CMK (cell line): Measurements from ENCODE around the gene TSPAN16.
A peak's percentile ranks its signal among the peaks of the same experiment; 100 is the strongest.
"Not testable (repeated sequence)": the region's sequence is repeated elsewhere in the genome, so short reads cannot be mapped to it uniquely, and the experiment has no call there.

Experiments used
- DNase-seq: peaks from one replicate; pipeline ENCODE4 v3.0.0-alpha.2; 2010; ENCODE audit warnings: low read depth

TSPAN16 gene

GRCh38 chr19:11320278-11320995 is 24.5 kb downstream of the TSPAN16 start:
- not testable (repeated sequence) for DNase-seq

DNA sequence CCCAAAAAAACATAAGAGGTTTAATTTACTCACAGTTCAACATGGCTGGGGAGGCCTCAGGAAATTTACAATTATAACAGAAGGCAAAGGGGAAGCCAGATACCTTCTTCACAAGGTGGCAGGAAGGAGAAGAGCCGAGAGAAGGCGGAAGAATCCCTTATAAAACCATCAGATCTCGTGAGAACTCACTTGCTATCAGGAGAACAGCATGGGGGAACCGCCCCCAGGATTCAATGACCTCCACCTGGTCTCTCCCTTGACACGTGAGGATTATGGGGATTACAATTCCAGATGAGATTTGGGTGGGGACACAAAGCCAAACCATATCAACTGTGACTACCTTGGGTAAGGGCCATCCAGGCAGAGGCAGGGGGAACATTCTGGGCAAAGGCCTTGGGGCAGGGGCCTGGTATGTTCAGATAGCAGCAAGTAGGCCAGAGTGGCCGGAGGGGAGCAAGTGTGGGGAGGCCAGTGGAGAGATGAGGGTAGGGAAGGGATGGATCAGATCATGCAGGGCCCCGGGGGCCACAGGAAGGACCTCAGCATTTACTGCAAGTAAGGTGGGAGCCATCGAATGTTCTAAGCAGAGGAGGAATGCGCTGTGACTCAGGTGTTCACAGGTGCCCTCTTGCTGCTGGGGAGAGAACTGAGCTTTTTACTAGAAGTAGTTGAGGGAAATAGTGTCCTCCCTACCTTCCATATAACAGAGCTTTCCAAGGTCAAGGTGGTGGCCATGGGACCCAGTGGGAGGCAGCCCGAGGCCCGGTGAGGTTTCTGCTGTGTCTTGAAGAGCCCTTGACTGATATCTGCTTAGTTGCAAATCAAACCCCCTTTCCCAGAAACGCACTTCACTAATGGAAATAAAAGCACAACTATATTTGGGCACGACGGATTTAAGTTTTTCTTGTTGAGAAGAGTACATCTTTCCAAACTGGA is 25.5 kb downstream of the TSPAN16 start:
- DNase-seq, result no peak

DNA sequence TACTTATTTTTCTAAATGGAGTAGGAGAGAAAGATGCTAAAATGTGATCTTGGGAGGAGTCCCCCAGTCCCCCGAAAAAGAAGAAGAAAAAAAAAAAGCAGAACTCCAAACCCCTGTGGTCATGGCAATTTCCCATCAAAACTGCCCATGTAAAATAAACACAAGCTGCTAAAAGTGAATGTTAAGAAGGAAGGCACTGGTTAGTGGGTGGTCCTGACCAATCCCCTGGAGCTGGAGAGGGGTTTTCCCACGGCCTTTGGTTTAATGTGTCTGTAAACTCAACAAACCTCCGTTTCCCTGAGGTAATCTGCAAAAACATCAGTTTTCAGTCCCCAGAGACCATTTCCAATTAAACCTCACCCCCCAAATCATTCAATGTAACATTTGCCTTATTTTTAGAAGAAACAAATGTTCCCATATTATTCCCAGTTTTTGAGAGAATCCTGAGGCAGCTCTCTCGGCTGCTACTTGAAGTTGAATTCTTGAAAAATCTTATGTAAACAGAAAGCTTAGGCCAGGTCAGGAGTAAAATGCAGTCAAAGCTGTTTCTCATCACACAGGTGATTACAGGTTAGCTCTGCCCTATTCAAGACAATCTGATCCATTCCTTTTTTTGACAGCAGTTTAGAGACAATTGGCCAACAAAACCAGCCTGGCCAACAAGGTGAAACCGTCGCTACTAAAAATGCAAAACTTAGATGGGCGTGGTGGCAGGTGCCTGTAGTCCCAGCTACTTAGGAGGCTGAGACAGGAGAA is 26.5 kb downstream of the TSPAN16 start:
- no peak for DNase-seq

DNA sequence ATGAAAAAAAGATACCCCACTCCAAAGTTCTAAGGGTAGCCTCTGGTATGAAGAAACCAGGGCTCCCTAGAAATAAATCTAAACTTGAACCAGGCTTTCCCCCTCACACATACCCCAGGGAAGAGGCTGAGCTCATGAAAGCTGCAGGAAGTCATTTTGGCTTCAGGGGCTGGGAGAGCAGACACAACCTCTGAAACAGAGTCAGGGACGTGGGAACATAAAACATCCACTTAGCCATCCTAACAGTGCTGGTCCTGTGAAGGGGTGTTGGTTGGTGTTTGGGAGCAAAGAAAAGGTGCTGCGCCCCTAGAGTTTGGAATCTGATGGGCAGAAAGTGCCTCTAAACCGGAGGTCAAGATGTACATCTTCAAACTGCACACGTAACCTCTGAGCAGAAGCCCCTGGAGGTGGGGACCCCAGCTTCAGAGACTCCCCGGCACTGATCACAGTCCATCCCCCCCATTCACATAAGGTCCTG is 27.7 kb downstream of the TSPAN16 start:
- DNase-seq, result no peak

GRCh38 chr19:11324079-11324661 is 28.2 kb downstream of the TSPAN16 start:
- DNase-seq, result no peak

DNA sequence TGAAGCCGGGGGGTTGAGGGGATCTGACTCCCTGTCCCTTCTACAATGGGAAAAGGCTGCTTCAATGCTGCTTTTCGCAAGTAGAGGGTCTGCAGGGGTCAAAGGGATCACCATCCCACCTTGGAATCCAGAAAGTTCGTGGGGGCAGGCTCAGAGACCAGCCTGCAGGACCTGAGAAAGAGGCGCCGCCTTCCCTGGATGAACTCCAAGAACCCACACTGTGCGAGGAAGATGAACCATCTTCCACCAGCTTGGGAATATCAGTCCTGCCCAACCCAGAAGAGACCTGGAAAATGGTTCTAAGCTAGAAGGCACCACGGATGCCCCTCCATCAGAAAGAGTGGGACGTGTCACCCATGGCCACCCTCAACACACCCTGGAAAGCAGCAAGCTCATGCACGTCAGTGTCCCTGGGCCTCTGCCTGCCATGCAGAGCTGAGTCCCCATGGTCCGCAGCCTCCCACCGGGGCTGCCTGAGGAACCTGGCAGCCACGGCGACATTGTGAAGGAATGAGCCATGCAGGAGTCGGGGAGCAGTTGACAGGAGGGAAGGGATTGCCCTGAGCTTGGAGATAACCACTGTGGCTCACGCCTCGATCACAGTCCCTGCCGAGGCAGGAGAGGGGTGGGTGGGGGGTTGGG is 28.9 kb downstream of the TSPAN16 start:
- no peak for DNase-seq

- no peak for DNase-seq
Measured at GRCh38 chr19:11325544-11325943, 29.6 kb downstream of the TSPAN16 start.

DNA sequence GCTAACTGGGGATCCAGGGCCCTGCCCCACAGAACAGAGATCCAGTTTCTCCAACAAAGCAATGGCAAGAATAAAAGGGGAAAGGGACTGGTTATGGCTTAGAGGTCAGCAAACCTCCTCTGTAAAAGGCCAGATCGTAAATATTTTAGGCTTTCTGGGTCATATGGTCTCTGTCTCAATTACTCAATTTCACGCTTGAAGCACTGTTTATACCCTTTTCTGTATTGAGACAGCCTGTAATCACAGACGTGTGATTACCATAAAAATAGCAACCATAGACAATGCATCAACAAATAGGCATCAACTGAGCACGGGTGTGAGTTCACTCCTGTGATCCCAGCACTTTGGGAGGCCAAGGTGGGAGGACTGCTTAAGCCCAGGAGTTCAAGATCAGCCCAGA is 34.2 kb downstream of the TSPAN16 start:
- no peak for DNase-seq

DNA sequence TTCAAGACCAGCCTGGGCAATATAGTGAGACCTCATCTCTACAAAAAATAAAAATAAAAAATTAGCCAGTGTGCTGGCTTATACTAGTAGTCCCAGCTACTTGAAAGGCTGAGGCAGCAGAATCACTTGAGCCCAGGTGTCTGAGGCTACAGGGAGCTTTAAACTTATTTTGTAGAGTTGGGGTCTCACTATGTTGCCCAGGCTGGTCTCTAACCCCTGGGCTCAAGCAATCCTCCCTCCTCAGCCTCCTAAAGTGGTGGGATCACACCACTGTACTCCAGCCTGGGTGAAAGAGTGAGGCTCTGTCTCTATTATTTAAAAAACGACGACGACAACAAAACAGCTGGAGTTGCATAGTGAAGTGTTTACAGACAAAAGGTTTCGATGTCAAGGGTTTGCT is 35.5 kb downstream of the TSPAN16 start:
- DNase-seq, result no peak

DNA sequence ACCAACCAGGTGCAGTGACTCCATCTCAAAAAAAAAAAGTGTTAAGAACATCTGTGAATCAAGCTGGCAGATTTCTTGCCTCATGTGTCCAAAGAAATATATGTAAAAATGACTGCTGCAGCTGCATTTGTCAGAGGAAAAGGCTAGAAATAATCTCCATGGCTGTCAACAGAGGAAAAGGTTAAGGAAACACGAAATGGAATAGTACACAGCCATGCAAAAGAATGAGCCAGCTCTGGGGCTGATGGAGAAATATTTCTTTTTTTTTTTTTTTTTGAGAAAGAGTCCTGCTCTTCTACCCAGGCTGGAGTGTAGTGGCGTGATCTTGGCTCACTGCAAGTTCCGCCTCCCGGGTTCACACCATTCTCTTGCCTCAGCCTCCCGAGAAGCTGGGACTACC is 36.9 kb downstream of the TSPAN16 start:
- DNase-seq, result no peak

DNA sequence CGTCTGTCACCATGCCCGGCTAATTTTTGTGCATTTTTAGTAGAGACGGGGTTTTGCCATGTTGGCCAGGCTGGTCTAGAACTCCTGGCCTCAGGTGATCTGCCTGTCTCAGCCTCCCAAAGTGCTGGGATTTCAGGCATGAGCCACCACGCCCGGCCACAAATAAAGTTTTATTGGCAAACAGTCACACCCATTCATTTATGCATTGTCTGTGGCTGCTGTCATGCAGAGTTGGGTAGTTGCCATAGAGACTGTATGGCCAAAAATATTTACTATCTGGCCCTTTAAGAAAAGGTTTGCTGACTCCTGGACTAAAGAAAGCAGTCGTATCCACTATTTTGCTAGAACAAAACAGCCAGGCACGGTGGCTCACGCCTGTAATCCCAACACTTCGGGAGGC is 37.9 kb downstream of the TSPAN16 start:
- DNase-seq, result not testable (repeated sequence)

GRCh38 chr19:11335449-11336146 is 39.6 kb downstream of the TSPAN16 start:
- no peak for DNase-seq

DNA sequence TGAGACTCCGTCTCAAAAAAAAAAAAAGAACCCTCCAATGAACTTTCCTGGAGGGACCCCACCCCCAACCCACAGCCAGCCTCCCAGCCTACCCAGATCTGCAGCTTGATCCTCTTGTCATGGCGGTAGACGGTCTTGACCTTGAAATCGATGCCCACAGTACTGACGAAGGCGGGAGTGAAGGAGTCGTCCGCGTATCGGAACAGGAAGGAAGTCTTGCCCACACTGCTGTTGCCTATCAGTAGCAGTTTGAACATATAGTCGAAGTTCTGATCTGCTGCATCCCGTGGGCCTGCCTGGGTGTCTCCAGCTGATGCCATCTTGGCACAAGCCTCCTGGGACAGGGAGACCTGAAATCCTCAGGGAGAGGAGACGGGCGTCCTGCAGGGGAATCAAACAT is 41.1 kb downstream of the TSPAN16 start:
- peak; percentile 92 for DNase-seq

DNA sequence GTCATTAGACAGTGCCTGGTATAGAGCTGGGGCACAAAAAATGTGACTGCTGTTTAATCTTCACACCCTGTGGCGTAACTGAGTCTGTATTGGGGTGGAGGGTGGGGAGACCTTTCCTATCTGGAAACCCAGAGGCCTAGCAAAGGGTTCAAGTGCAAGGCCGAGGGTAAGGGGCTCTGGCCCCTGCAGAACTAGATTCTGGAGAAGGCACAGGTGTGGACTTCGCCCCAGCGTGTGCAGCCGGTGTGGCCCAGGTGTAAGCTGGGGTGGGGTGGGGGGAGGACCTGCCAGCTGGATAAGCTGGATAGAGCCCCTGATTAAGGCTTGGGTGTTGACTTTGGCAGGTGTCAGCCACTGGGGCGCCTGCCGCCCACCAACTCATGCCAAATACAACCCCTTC is 42.2 kb downstream of the TSPAN16 start:
- no peak for DNase-seq

GRCh38 chr19:11338569-11339253 is 42.8 kb downstream of the TSPAN16 start:
- no peak for DNase-seq

- DNase-seq, result peak; percentile 83
Measured at GRCh38 chr19:11339254-11340098, 43.5 kb downstream of the TSPAN16 start, which contains the start of gene RAB3D. Gene RAB3D (minus strand): TSS chr19:11339657. CDS start chr19:11337399, 2,258 bp downstream.

GRCh38 chr19:11340099-11340467 is 44.1 kb downstream of the TSPAN16 start:
- DNase-seq, result not testable (repeated sequence)

GRCh38 chr19:11342429-11342828 is 46.5 kb downstream of the TSPAN16 start:
- DNase-seq, result no peak

- no peak for DNase-seq
Measured at GRCh38 chr19:11345122-11345803, 49.3 kb downstream of the TSPAN16 start.
